IMR-90 (cell line): Measurements from ENCODE around the gene TRHDE. TPM values are rescaled to one million over a fixed set of nuclear protein-coding genes. Genes with fewer than 3 reads are reported as not detected.

ENCODE experiments used
- ATAC-seq: fragments of 200-7000 bp; cut with Tn5 transposase; 2 replicates; pipeline ENCODE4 v1.9.1; 2020; ENCODE audit warnings: low read depth, mild to moderate bottlenecking, moderate library complexity
- BruUV-seq: library from RNA; stranded (reverse); fragments of 400-500 nt; replicated peaks from 2 replicates; lab custom pipeline; 2021; lab: Mats Ljungman, UMichigan
- CTCF ChIA-PET: fragments of 300-600 bp; formaldehyde crosslinking; extraction: SDS; loops from one replicate; lab custom pipeline; 2021; ENCODE audit warnings: antibody characterized with exemption; lab: Yijun Ruan, JAX
- POLR2A ChIA-PET: fragments of 300-600 bp; sonication (Branson Sonifier 250); formaldehyde crosslinking; loops from one replicate; lab custom pipeline; 2022; ENCODE audit warnings: antibody characterized with exemption; ENCODE audit not compliant: unreplicated experiment; lab: Charles Lee
- DNase-seq: peaks from one replicate; pipeline ENCODE4 v3.0.0; 2013
- H2AFZ ChIP-seq: replicated peaks from 2 replicates; pipeline ENCODE3; 2013; ENCODE audit warnings: low read length, mild to moderate bottlenecking; ENCODE audit not compliant: poor library complexity
- H2AK5ac ChIP-seq: 2 replicates; pipeline ENCODE4 v1.6.1; 2013; ENCODE audit warnings: low read depth, low read length, inconsistent platforms
- H2AK9ac ChIP-seq: replicated peaks from 2 replicates; pipeline ENCODE3; 2013; ENCODE audit warnings: mild to moderate bottlenecking, low read depth, low read length, moderate library complexity; ENCODE audit not compliant: poor library complexity
- H2BK120ac ChIP-seq: 2 replicates; pipeline ENCODE4 v1.6.1; 2013; ENCODE audit warnings: low read depth, low read length, inconsistent platforms
- H2BK15ac ChIP-seq: 3 replicates; pipeline ENCODE4 v1.6.1; 2013; ENCODE audit warnings: low read depth, low read length, inconsistent platforms
- H2BK20ac ChIP-seq: 2 replicates; pipeline ENCODE4 v1.6.1; 2013; ENCODE audit warnings: low read depth, mild to moderate bottlenecking, inconsistent platforms, low read length, moderate library complexity
- H2BK5ac ChIP-seq: 2 replicates; pipeline ENCODE4 v1.6.1; 2013; ENCODE audit warnings: mild to moderate bottlenecking, low read depth, low read length, inconsistent platforms; ENCODE audit not compliant: poor library complexity, severe bottlenecking
- H3K14ac ChIP-seq: replicated peaks from 2 replicates; pipeline ENCODE4 v1.6.1; 2013; ENCODE audit warnings: low read depth, low read length, inconsistent platforms
- H3K18ac ChIP-seq: 2 replicates; pipeline ENCODE4 v1.6.1; 2013; ENCODE audit warnings: low read depth, low read length, control low read depth
- H3K23ac ChIP-seq: 2 replicates; pipeline ENCODE4 v1.6.1; 2013; ENCODE audit warnings: low read depth, low read length, inconsistent platforms
- H3K27ac ChIP-seq: 2 replicates; pipeline ENCODE4 v1.5.1; 2013; ENCODE audit warnings: mild to moderate bottlenecking, control low read depth, low read length; ENCODE audit not compliant: insufficient read depth
- H3K27me3 ChIP-seq: 2 replicates; pipeline ENCODE4 v1.6.1; 2013; ENCODE audit warnings: low read length; ENCODE audit not compliant: control insufficient read depth, insufficient read depth
- H3K36me3 ChIP-seq: 2 replicates; pipeline ENCODE4 v1.6.1; 2013; ENCODE audit warnings: low read length, mixed read lengths; ENCODE audit not compliant: control insufficient read depth, insufficient read depth
- H3K4ac ChIP-seq: 2 replicates; pipeline ENCODE4 v1.6.1; 2013; ENCODE audit warnings: low read depth, low read length, inconsistent platforms
- H3K4me1 ChIP-seq: 2 replicates; pipeline ENCODE4 v1.6.1; 2013; ENCODE audit warnings: low read length, mixed read lengths; ENCODE audit not compliant: control insufficient read depth, insufficient read depth
- H3K4me2 ChIP-seq: 2 replicates; pipeline ENCODE4 v1.6.1; 2013; ENCODE audit warnings: low read depth, mild to moderate bottlenecking, control low read depth, low read length, moderate library complexity
- H3K4me3 ChIP-seq: 2 replicates; pipeline ENCODE4 v1.5.1; 2013; ENCODE audit warnings: low read depth, mild to moderate bottlenecking, control low read depth, low read length, moderate library complexity; ENCODE audit not compliant: insufficient read depth
- H3K56ac ChIP-seq: 2 replicates; pipeline ENCODE4 v1.6.1; 2013; ENCODE audit warnings: low read length, inconsistent platforms; ENCODE audit not compliant: insufficient read depth; ENCODE audit errors: extremely low read depth
- H3K79me1 ChIP-seq, 2 experiments: 2 replicates each; pipeline ENCODE4 v1.6.1; 2013; ENCODE audit warnings: low read length in 2 of 2, inconsistent platforms in 1 of 2, low read depth in 1 of 2
- H3K9ac ChIP-seq: 2 replicates; pipeline ENCODE4 v1.6.1; 2013; ENCODE audit warnings: low read depth, low read length, control low read depth
- H3K9me1 ChIP-seq: 2 replicates; pipeline ENCODE4 v1.6.1; 2013; ENCODE audit warnings: low read length, inconsistent platforms; ENCODE audit not compliant: insufficient read depth
- H3K9me3 ChIP-seq: 2 replicates; pipeline ENCODE4 v1.6.1; 2013; ENCODE audit warnings: low read length; ENCODE audit not compliant: control insufficient read depth, insufficient read depth
- H4K20me1 ChIP-seq: 2 replicates; pipeline ENCODE4 v1.6.1; 2013; ENCODE audit warnings: low read length, inconsistent platforms; ENCODE audit not compliant: insufficient read depth
- H4K5ac ChIP-seq: 2 replicates; pipeline ENCODE4 v1.6.1; 2013; ENCODE audit warnings: mild to moderate bottlenecking, low read depth, low read length, control low read depth
- H4K8ac ChIP-seq, 2 experiments: 2 replicates each; pipeline ENCODE4 v1.6.1; 2013; ENCODE audit warnings: low read depth in 2 of 2, low read length in 2 of 2, control low read depth in 1 of 2, inconsistent platforms in 1 of 2
- H4K91ac ChIP-seq: 2 replicates; pipeline ENCODE4 v1.6.1; 2013; ENCODE audit warnings: low read depth, low read length, inconsistent platforms; ENCODE audit not compliant: insufficient read depth
- CEBPB ChIP-seq: IDR thresholded peaks from 2 replicates; pipeline ENCODE4 v1.6.1; 2012; ENCODE audit warnings: low read depth, low read length, improper control_type of control experiment
- CHD1 ChIP-seq: IDR thresholded peaks from 2 replicates; pipeline ENCODE4 v1.6.1; 2012; ENCODE audit warnings: low read depth, low read length, improper control_type of control experiment
- FOS ChIP-seq: fragments of 150-350 bp; IDR thresholded peaks from 2 replicates; pipeline ENCODE4 v1.6.1; 2016; ENCODE audit warnings: low read depth, low read length
- MAZ ChIP-seq: IDR thresholded peaks from 2 replicates; pipeline ENCODE4 v1.6.1; 2012; ENCODE audit warnings: low read depth, mild to moderate bottlenecking, low read length, improper control_type of control experiment, moderate library complexity, borderline replicate concordance
- MXI1 ChIP-seq: IDR thresholded peaks from 2 replicates; pipeline ENCODE4 v1.6.1; 2012; ENCODE audit warnings: low read depth, mild to moderate bottlenecking, low read length, moderate library complexity, borderline replicate concordance
- NFE2L2 ChIP-seq: fragments of 150-350 bp; IDR thresholded peaks from 2 replicates; pipeline ENCODE4 v1.6.1; 2016; ENCODE audit warnings: low read depth, mild to moderate bottlenecking, low read length
- POLR2A ChIP-seq: IDR thresholded peaks from 2 replicates; pipeline ENCODE4 v1.6.1; 2012; ENCODE audit warnings: mild to moderate bottlenecking, low read depth, low read length
- RAD21 ChIP-seq: IDR thresholded peaks from 2 replicates; pipeline ENCODE4 v1.6.1; 2012; ENCODE audit warnings: low read length, improper control_type of control experiment
- RCOR1 ChIP-seq: IDR thresholded peaks from 2 replicates; pipeline ENCODE4 v1.6.1; 2012; ENCODE audit warnings: mild to moderate bottlenecking, low read length, improper control_type of control experiment; ENCODE audit not compliant: insufficient replicate concordance
- RFX5 ChIP-seq: IDR thresholded peaks from 2 replicates; pipeline ENCODE4 v1.8.0; 2012; ENCODE audit warnings: low read depth, mild to moderate bottlenecking, low read length, moderate library complexity
- SMC3 ChIP-seq: fragments of 150-350 bp; IDR thresholded peaks from 2 replicates; pipeline ENCODE4 v1.6.1; 2016; ENCODE audit warnings: low read depth, mild to moderate bottlenecking, antibody characterized with exemption, low read length, moderate library complexity
- WGBS, 2 experiments: methylation state at CpG; one replicate each; pipeline versions ENCODE4 v1.1.5 to v1.1.7; 2013; ENCODE audit warnings: missing lambda C conversion rate in 2 of 2; ENCODE audit not compliant: insufficient read length in 1 of 2; ENCODE audit errors: extremely low coverage in 2 of 2; 5-methylcytosine and 5-hydroxymethylcytosine counted together
- dilution Hi-C: fragments of 300-500 bp; cut with HindIII; formaldehyde crosslinking; loops from one replicate; pipeline ENCODE4 v1.14.3; 2018; ENCODE audit warnings: low sequenced_read_pairs; ENCODE audit not compliant: unreplicated experiment
- in situ Hi-C: fragments of 300-500 bp; cut with MboI; formaldehyde crosslinking; loops from 3 replicates; pipeline ENCODE4 v1.14.3; 2019; ENCODE audit warnings: low sequenced_read_pairs, inconsistent platforms, mixed read lengths
- intact Hi-C: fragments of 100-400 bp; cut with micrococcal nuclease; formaldehyde crosslinking; loops from 2 replicates; pipeline ENCODE4 v1.10.0; 2022
- polyA plus RNA-seq, 3 experiments: library from polyadenylated mRNA; depleted of rRNA; stranded (reverse); fragments of >200 nt; gene quantifications; 2 replicates each; pipeline ENCODE4 v1.2.3, GENCODE V29; 2012; ENCODE audit warnings: low replicate concordance in 1 of 3
- total RNA-seq: library from RNA; depleted of rRNA; stranded (reverse); fragments of >200 nt; gene quantifications from 2 replicates; pipeline ENCODE4 v1.2.3, GENCODE V29; 2012
- TF ChIP-seq, protein P1 (sequence below): conservative IDR thresholded peaks from 2 replicates; pipeline ENCODE4 v1.5.1; 2012; ENCODE audit warnings: mild to moderate bottlenecking, low read depth, low read length, improper control_type of control experiment
- TF ChIP-seq, protein P2 (sequence below): fragments of 150-350 bp; IDR thresholded peaks from 2 replicates; pipeline ENCODE4 v1.6.1; 2016; ENCODE audit warnings: low read depth, mild to moderate bottlenecking, low read length, moderate library complexity, borderline replicate concordance

TRHDE gene
- total and polyA plus RNA-seq, 2 of the 4 experiments (the other 2 are of a cell fraction) = 33.7 to 65.1 TPM

DNA sequence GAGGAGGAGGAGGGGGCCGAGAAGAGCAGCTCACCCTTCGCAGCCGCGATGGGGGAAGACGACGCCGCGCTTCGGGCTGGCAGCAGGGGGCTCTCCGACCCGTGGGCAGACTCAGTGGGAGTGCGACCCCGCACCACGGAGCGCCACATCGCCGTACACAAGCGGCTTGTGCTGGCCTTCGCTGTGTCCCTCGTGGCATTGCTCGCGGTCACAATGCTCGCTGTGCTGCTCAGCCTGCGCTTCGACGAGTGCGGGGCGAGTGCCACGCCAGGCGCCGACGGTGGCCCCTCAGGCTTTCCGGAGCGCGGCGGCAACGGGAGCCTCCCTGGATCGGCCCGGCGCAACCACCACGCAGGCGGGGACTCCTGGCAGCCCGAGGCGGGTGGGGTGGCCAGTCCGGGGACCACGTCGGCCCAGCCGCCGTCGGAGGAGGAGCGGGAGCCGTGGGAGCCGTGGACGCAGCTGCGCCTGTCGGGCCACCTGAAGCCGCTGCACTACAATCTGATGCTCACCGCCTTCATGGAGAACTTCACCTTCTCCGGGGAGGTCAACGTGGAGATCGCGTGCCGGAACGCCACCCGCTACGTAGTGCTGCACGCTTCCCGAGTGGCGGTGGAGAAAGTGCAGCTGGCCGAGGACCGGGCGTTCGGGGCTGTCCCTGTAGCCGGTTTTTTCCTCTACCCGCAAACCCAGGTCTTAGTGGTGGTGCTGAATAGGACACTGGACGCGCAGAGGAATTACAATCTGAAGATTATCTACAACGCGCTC is 745 bp downstream of the TRHDE start (continued):
- TF ChIP-seq RCOR1 = no peak
- TF ChIP-seq MXI1 = no peak; the same call in 1 of the 2 replicates

DNA sequence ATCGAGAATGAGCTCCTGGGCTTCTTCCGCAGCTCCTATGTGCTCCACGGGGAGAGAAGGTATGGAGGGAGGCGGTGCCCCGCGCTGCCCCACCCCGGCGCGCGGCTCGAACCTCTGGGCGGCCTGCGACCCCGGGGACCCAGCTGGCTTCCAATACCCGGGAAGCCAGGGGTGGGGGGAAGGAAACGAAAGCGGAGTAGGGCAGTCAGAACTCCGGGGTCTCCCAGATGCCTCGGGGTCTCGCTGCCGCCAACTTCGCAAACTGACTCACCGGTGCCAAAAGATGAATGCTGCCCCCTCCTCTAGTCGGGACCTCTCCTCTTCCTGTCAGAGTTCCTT is 1.3 kb downstream of the TRHDE start:
- in situ Hi-C loops (loop anchor here (25.0 kb wide), 1 partner anchor 611 kb away; the partner anchor contains the start of genes THAP2 and ZFC3H1), intact Hi-C loops (loop anchor here (5.0 to 10.0 kb wide), 4 partner anchors 51 to 319 kb away; no protein-coding TSS in a partner anchor), dilution Hi-C loops (no loop called here)
- POLR2A ChIA-PET = no interaction called here
- peak; percentile 6 for ATAC-seq
- peak overlapping the region; percentile 98 for H3K14ac ChIP-seq
- H4K20me1 ChIP-seq = peaks cover 11% of the 10 kb centered on the region
- no peaks in the 10 kb centered on the region for H3K9me1 ChIP-seq
- no peaks in the 10 kb centered on the region for H3K27me3 ChIP-seq
- H3K4me3 ChIP-seq = peak overlapping the region; percentile 92
- peak overlapping the region; percentile 84 for H3K4me2 ChIP-seq
- peak overlapping the region; percentile 83; the same call in 2 of the 3 replicates for H2BK15ac ChIP-seq
- H3K27ac ChIP-seq = peak overlapping the region; percentile 99
- no peaks in the 10 kb centered on the region for H3K36me3 ChIP-seq
- peak overlapping the region; percentile 90 for H3K9ac ChIP-seq
- peak overlapping the region; percentile 97 for H3K18ac ChIP-seq
- peak overlapping the region; percentile 85 for H2BK20ac ChIP-seq
- H3K9me3 ChIP-seq = no peaks in the 10 kb centered on the region
- no peak for DNase-seq
- H4K8ac ChIP-seq = peak overlapping the region; percentile 21 to 86
- H2AFZ ChIP-seq = peak overlapping the region; percentile 90
- H2AK9ac ChIP-seq = peak overlapping the region; percentile 98
- H4K91ac ChIP-seq = peak overlapping the region; percentile 92
- H2AK5ac ChIP-seq = peak overlapping the region; percentile 98
- peak overlapping the region; percentile 98 for H3K56ac ChIP-seq
- H3K4me1 ChIP-seq = peaks cover 6% of the 10 kb centered on the region
- H3K23ac ChIP-seq = peak overlapping the region; percentile 99
- WGBS, 2 experiments = 8% methylated on average over 5 of the region's 24 CpGs; no CpG with 5 or more reads in 1 of the 2 experiments
- H2BK120ac ChIP-seq = peak overlapping the region; percentile 81
- peaks cover 0 to 3% of the 10 kb centered on the region in 2 experiments; a peak in 2 of 4 replicates for H3K79me1 ChIP-seq
- CTCF ChIA-PET = interaction anchor here (1.0 to 1.5 kb wide), 2 partner anchors 9 to 16 kb away, joined by 3 read pairs; no protein-coding TSS in a partner anchor
- peak overlapping the region; percentile 99 for H3K4ac ChIP-seq
- peak overlapping the region; percentile 86 for H4K5ac ChIP-seq
- peak overlapping the region; percentile 97 for H2BK5ac ChIP-seq
- no TSS peak for BruUV-seq
- TF ChIP-seq FOS (no peak), NFE2L2 (no peak), POLR2A (no peak), RCOR1 (no peak), RFX5 (no peak), SMC3 (no peak), MXI1 (no peak), RAD21 (no peak), CEBPB (no peak), MAZ (no peak), CHD1 (no peak)
- TF ChIP-seq, protein P1, sequence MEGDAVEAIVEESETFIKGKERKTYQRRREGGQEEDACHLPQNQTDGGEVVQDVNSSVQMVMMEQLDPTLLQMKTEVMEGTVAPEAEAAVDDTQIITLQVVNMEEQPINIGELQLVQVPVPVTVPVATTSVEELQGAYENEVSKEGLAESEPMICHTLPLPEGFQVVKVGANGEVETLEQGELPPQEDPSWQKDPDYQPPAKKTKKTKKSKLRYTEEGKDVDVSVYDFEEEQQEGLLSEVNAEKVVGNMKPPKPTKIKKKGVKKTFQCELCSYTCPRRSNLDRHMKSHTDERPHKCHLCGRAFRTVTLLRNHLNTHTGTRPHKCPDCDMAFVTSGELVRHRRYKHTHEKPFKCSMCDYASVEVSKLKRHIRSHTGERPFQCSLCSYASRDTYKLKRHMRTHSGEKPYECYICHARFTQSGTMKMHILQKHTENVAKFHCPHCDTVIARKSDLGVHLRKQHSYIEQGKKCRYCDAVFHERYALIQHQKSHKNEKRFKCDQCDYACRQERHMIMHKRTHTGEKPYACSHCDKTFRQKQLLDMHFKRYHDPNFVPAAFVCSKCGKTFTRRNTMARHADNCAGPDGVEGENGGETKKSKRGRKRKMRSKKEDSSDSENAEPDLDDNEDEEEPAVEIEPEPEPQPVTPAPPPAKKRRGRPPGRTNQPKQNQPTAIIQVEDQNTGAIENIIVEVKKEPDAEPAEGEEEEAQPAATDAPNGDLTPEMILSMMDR = no peak
- TF ChIP-seq, protein P2, sequence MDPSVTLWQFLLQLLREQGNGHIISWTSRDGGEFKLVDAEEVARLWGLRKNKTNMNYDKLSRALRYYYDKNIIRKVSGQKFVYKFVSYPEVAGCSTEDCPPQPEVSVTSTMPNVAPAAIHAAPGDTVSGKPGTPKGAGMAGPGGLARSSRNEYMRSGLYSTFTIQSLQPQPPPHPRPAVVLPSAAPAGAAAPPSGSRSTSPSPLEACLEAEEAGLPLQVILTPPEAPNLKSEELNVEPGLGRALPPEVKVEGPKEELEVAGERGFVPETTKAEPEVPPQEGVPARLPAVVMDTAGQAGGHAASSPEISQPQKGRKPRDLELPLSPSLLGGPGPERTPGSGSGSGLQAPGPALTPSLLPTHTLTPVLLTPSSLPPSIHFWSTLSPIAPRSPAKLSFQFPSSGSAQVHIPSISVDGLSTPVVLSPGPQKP = no peak
